ENCODE results near the gene PSMB8.
"Not testable (repeated sequence)": the region's sequence is repeated elsewhere in the genome, so short reads cannot be mapped to it uniquely, and the experiment has no call there.

PSMB8 gene

GRCh38 chr6:32836873-32837272 lies 7.0 kb downstream of the PSMB8 start:
- no peak for DNase-seq

- no peak for DNase-seq
Observed at GRCh38 chr6:32835167-32835893, 8.5 kb downstream of the PSMB8 start.

GRCh38 chr6:32833664-32834063 lies 10.2 kb downstream of the PSMB8 start:
- no peak for DNase-seq

- no peak for DNase-seq
Observed at GRCh38 chr6:32832535-32832934, 11.3 kb downstream of the PSMB8 start.

GRCh38 chr6:32830936-32831335 lies 12.9 kb downstream of the PSMB8 start:
- no peak for DNase-seq

DNA sequence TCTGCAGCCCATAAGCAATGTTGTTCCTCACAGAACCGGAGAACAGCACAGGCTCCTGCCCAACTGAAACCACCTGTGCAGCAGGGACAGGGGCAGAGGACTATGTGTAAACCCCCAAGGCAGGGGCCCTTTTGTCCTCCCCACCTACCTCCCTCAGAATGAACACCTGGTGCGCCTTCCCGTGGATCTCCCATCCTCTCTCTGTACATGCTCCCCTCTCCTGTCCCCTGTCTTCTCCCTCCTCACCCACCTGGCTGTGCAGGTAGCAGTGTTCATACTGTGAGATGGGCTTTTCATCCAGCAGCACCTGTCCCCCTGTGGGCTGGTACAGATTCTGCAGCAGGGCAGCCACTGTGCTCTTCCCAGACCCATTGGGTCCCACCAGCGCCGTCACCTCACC lies 13.8 kb downstream of the PSMB8 start:
- no peak for DNase-seq

GRCh38 chr6:32829495-32829894 lies 14.4 kb downstream of the PSMB8 start:
- DNase-seq = no peak

DNA sequence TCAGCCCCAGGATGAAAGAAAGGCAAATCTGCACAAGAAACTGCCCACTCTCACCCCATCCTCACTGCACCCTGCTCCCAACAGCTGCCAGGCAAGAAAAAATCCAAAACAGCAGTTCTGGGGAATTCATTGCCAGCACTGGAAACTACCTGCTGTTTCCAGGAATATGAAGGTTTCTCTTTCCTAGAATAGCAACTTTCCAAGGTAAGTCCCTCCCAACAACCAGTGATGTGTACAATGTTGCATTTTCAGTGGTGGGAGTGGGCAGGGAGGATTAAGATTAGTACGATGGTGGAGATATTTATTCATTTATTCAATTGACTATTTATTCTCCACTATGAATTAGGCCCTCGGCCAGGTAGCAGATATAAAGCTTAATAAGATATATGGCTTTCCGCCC lies 16.8 kb downstream of the PSMB8 start:
- no peak for DNase-seq

DNA sequence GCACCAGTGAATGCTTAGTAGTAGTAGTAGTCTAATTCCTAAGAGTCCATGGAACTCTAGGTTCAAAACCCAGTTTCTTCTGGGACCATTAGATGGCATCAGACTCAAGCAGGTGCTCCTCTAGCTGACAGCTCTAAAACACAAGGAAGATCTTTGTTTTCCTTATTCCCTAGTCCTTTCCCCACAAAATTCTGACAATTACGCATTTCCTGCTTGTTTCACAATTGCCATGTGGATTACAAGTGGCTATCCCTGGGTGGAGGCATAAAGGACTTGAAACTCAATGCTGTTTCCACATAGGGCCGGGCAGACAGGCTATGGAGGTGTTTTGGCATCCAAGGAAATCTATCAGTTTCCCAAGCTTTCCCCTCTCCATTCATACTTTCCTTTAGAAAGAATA lies 17.9 kb downstream of the PSMB8 start:
- no peak for DNase-seq

DNA sequence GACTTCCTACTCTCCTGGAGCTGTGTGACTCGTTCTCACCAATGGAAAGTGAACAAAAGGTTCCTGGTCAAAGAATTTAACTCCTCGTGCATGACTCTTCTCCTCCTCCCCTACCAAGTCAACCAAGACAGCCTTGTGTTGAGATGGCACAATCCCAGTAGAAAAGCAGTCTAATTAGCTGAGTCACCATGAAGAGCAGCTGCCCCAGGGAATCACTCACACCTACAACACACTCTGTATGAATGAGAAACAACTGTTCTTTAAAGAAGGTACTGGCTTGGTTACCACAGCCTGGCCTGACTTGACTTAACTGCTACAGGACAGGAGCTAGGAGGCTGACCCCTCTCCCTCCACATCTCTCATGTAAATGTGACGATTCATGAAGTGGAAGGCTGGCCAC lies 24.1 kb downstream of the PSMB8 start:
- DNase-seq = no peak

DNA sequence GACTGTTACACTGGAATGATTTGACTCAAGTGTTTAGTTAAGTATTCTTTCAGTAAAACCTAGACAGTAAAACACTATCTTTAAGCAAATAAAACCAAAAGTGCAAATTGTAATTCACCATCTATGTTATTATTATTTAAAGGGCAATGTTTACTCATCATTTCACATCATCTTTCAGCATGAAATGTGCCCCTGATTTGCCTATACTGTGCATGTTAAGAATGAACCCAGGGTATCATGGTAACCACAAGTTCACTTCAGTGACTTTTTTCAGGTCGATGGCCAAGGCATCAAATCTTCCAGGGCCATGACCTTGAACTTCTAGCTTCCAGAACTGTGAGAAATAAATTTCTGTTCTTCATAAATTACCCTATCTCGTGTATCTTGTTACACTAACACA lies 25.0 kb downstream of the PSMB8 start:
- no peak for DNase-seq

GRCh38 chr6:32816746-32817204 lies 27.1 kb downstream of the PSMB8 start, which contains the start of gene HLA-DOB:
TSS of gene HLA-DOB (minus strand) at chr6:32817002. CDS start at chr6:32816951, 51 bp downstream.
- DNase-seq = peak; percentile 39

- DNase-seq = no peak
Observed at GRCh38 chr6:32815996-32816395, 27.9 kb downstream of the PSMB8 start.

DNA sequence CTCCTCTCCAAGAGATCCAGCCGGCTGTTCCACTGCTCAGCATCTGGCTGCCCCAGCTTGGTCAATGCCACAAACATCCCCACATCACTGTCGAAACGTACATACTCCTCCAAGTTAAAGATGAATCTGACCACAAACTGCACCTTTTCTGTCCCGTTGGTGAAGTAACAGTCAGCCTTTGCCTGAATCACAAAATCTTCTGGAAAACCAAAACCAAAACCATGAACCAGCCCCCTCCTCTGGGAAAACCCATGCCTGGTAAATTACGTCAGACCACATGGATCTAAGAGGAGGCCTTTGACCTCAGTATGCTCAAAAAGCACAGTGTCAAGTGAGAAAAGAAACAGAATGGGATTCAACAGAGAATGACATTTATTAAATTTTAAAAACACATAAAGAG lies 28.7 kb downstream of the PSMB8 start:
- DNase-seq = no peak

DNA sequence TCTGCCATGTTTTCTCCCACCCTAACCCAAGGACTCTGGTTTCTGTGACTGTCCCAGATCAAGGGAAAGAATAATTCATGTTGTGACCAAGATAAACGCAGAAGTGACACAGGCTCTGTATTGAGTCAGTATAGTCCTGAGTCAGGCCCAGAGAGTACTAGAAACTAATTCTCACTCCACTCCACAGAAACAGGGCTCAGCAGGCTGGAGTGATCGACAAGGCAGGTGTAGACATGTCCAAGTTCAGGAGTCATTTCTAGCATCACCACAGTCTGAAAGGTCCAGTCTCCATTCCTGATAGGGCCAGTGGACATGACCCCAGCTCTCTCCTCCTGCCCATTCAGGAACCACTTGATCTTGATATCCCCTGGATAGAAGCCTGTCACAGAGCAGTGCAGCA lies 29.7 kb downstream of the PSMB8 start:
- DNase-seq = no peak

DNA sequence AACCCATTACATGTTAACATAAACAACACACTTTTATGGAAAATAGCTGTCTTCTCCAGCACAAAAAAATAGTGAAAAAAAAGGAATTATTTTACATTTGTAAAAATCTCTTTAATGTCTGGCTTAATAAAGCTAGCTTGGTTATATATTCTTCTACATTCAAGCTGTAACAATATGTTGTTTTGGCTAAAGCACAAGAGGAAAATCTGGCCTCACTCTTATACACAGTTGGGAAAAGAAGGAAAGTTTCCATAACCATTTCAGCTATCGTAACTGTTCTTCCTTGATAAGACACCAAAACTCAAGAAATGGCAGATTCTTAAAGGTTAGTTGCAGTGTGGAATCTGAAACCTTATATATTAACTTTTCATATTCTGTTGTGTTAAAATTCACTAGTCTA lies 34.7 kb downstream of the PSMB8 start:
- no peak for DNase-seq

DNA sequence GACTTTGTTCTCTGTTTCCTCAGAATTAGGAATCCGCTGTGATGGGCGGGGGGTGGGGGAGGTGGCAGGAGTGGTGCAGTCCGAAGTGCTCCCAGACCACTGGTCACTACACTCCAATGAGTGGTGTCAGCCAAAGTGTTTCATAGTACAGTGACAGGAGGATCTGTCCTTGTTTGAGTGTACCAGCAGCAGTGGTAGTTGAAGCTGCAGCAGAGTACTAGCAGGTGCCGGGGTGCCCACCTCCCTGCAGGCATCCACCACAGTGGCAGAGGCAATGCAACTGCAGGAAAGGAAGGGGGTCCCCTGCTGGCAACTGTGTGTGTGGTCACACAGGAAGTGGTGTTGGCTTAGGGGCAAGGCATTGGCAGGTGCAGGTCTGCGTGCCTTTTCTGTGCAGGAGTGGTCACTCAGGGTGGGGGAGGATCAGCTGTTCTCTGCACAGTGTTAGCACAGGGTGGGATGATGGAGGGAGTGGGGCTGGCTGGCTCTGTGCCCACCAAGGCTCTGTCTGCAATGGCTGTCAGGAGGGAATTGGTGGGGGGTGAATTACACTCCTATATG lies 36.7 kb downstream of the PSMB8 start:
- no peak for DNase-seq

DNA sequence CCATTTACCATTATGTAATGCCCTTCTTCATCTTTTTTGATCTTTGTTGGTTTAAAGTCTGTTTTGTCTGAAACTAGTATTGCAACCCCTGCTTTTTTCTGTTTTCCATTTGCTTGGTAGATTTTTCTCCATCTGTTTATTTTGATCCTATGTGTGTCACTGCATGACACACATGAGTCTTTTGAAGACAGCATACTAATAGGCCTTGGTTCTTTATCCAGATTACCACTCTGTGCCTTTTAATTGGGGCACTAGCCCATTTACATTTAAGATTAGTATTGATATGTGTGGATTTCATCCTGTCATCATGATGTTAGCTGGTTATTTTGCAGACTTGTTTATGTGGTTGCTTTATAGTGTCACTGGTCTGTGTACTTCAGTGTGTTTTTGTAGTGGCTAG lies 38.4 kb downstream of the PSMB8 start:
- not testable (repeated sequence) for DNase-seq

- DNase-seq = no peak
Observed at GRCh38 chr6:32803416-32803815, 40.4 kb downstream of the PSMB8 start.

GRCh38 chr6:32799740-32800139 lies 44.1 kb downstream of the PSMB8 start:
- no peak for DNase-seq

- DNase-seq = no peak
Observed at GRCh38 chr6:32799168-32799567, 44.7 kb downstream of the PSMB8 start.

DNA sequence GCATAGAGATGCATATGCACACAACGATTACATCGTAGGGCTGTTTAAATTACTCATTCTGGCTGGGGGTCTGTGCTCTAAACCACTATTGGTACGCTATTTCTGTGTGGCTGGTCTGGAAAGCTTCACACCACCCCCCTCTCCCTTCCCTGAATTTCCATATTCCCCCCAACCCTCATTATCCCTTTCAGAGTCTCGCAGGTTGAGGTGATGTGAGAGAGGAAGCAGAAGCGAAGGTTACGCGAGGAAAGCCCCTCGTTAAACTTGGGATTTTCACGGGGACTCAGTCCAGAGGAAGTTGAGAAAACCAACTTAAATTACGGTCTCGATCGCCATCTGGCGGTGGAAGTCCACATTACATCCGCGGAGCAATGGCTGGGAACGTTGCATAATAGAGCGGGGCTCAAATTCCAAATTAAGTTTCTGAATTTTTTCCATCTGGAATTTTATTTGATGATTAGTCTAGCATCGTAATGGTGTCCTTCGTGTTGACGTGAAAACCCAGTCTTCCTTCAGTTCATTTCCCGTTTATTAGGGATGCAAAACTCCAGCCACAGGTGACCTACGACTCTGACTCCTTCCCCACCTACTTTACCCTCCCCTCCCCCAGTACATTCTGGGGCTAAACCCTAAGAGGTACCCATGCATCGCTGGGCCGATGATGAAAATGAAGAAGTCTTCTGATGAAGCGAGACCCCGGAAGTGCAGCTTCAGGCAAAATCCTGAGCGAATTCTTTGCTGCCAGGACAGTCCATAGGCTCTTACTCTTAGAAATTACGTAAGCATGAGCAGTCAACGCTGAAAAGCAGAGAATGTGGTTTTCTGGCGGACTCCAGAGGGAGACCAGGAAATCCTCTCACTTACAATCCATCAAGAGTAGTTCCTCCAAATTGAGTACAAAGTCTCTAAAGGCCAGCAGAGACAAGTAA lies 46.7 kb downstream of the PSMB8 start:
- peak; percentile 78 for DNase-seq

- DNase-seq = peak; percentile 2
Observed at GRCh38 chr6:32794510-32794909, 49.3 kb downstream of the PSMB8 start.

Measured in CD4-positive, alpha-beta T cell treated with Interleukin-10 for 1 hour (primary cell).